ENCODE results near the gene KCTD8.

The KCTD8 gene

GRCh38 chr4:44256414-44256813, 192.2 kb downstream of the KCTD8 start:
- Histone ChIP-seq H3K4me1 (no peaks in the 10 kb centered on the region), H3K9ac (no peak overlapping the region), H3K4me2 (ENCODE audit: low read length) (no peak overlapping the region), H2AFZ (no peak overlapping the region), H3K4me3 (ENCODE audit: low read depth, low read length) (no peak overlapping the region), H3K27ac (no peak overlapping the region), H3K36me3 (ENCODE audit: control insufficient read depth, insufficient read depth, low read length) (no peaks in the 10 kb centered on the region), H3K27me3 (ENCODE audit: control insufficient read depth, insufficient read depth, low read length) (no peaks in the 10 kb centered on the region), H3K79me2 (no peaks in the 10 kb centered on the region), H3K9me3 (ENCODE audit: control insufficient read depth, low read length) (no peaks in the 10 kb centered on the region)
- TF ChIP-seq, protein P1, sequence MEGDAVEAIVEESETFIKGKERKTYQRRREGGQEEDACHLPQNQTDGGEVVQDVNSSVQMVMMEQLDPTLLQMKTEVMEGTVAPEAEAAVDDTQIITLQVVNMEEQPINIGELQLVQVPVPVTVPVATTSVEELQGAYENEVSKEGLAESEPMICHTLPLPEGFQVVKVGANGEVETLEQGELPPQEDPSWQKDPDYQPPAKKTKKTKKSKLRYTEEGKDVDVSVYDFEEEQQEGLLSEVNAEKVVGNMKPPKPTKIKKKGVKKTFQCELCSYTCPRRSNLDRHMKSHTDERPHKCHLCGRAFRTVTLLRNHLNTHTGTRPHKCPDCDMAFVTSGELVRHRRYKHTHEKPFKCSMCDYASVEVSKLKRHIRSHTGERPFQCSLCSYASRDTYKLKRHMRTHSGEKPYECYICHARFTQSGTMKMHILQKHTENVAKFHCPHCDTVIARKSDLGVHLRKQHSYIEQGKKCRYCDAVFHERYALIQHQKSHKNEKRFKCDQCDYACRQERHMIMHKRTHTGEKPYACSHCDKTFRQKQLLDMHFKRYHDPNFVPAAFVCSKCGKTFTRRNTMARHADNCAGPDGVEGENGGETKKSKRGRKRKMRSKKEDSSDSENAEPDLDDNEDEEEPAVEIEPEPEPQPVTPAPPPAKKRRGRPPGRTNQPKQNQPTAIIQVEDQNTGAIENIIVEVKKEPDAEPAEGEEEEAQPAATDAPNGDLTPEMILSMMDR (IDR thresholded peaks at IDR 0.05): no peak

DNA sequence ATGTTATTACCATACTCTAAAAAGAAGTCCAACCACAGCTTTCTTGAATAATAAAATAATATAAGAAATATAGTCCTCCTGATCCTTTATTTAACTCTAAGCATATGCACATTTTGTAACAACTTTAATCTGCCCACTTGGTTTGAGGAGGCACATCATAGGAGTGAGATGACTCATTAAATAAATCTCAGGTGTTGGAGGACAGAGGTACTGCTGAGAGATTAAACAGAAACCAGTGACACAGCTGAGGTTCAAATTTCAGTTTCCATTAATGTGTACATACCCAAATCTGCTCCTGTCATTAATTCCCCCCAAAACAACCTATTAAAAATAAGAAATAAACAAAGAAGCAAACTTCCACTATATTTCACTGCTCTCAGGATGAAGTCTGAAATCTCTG, 211.0 kb downstream of the KCTD8 start:
- Histone ChIP-seq H3K27me3 (ENCODE audit: control insufficient read depth, insufficient read depth, low read length) (no peaks in the 10 kb centered on the region), H3K9ac (no peak overlapping the region), H3K36me3 (ENCODE audit: control insufficient read depth, insufficient read depth, low read length) (no peaks in the 10 kb centered on the region), H3K4me3 (ENCODE audit: low read depth, low read length) (no peak overlapping the region), H2AFZ (no peak overlapping the region), H3K4me2 (ENCODE audit: low read length) (no peak overlapping the region), H3K27ac (no peak overlapping the region), H3K4me1 (no peaks in the 10 kb centered on the region), H3K79me2 (no peaks in the 10 kb centered on the region), H3K9me3 (ENCODE audit: control insufficient read depth, low read length) (no peaks in the 10 kb centered on the region)
- TF ChIP-seq, protein P1 (IDR thresholded peaks at IDR 0.05): no peak

DNA sequence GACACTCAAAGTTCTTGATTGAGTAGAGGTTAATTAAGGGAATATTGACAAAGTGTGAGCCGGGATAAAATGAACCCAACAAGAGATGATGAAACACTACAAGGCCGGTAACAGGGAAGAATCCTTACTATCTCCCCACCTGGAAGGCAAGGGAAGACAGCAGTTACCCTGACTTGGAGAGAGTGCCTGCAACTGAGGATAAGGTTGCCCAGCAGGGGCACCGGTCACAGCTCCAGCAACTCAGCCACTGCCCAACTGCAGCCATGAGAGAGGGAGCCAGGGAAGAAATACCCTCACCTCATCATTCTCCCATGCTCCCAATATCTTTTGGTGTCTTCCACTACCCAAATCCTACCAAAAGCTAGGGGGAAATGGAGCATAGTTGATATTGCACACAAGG, 212.7 kb downstream of the KCTD8 start:
- Histone ChIP-seq H3K79me2 (no peaks in the 10 kb centered on the region), H3K9me3 (ENCODE audit: control insufficient read depth, low read length) (no peaks in the 10 kb centered on the region), H2AFZ (no peak overlapping the region), H3K4me1 (no peaks in the 10 kb centered on the region), H3K4me3 (ENCODE audit: low read depth, low read length) (no peak overlapping the region), H3K9ac (no peak overlapping the region), H3K27me3 (ENCODE audit: control insufficient read depth, insufficient read depth, low read length) (no peaks in the 10 kb centered on the region), H3K27ac (no peak overlapping the region), H3K4me2 (ENCODE audit: low read length) (no peak overlapping the region), H3K36me3 (ENCODE audit: control insufficient read depth, insufficient read depth, low read length) (no peaks in the 10 kb centered on the region)
- TF ChIP-seq, protein P1 (IDR thresholded peaks at IDR 0.05): no peak

DNA sequence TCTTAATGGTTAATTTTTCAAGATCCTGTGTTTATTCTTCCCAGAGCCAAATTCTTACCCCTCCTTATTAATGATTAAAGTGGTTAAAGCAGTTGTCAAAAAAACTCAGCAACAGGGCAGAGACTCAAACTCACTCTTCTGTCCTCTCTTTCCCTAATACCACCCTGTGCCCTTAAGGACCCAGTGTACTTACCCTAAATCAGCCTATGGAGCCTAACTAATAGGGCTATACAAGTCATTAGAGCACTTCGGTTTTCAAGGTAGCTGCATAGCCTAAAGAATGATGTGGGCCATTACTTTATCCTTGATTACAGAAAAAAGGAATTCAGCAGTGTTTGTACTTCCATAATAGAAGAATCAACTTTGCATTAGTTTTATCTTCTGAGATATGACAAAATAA, 216.3 kb downstream of the KCTD8 start:
- Histone ChIP-seq H3K27me3 (ENCODE audit: control insufficient read depth, insufficient read depth, low read length) (no peaks in the 10 kb centered on the region), H3K36me3 (ENCODE audit: control insufficient read depth, insufficient read depth, low read length) (no peaks in the 10 kb centered on the region), H3K9ac (no peak overlapping the region), H3K9me3 (ENCODE audit: control insufficient read depth, low read length) (no peaks in the 10 kb centered on the region), H3K4me2 (ENCODE audit: low read length) (no peak overlapping the region), H3K4me1 (no peaks in the 10 kb centered on the region), H3K79me2 (no peaks in the 10 kb centered on the region), H2AFZ (no peak overlapping the region), H3K4me3 (ENCODE audit: low read depth, low read length) (no peak overlapping the region), H3K27ac (no peak overlapping the region)
- TF ChIP-seq, protein P1 (IDR thresholded peaks at IDR 0.05): no peak

- H3K4me1 ChIP-seq: no peaks in the 10 kb centered on the region
- no peak overlapping the region for H2AFZ ChIP-seq
- no peak overlapping the region for H3K9ac ChIP-seq
- no peaks in the 10 kb centered on the region for H3K36me3 ChIP-seq (ENCODE audit: control insufficient read depth, insufficient read depth, low read length)
- no peak overlapping the region for H3K4me3 ChIP-seq (ENCODE audit: low read depth, low read length)
- H3K27me3 ChIP-seq (ENCODE audit: control insufficient read depth, insufficient read depth, low read length): no peaks in the 10 kb centered on the region
- no peak overlapping the region for H3K27ac ChIP-seq
- H3K9me3 ChIP-seq (ENCODE audit: control insufficient read depth, low read length): no peaks in the 10 kb centered on the region
- no peaks in the 10 kb centered on the region for H3K79me2 ChIP-seq
- H3K4me2 ChIP-seq (ENCODE audit: low read length): no peak overlapping the region
- TF ChIP-seq, protein P1 (IDR thresholded peaks at IDR 0.05): no peak
Measured at GRCh38 chr4:44231006-44231405, 217.6 kb downstream of the KCTD8 start.
